Smooth muscle cell (in vitro differentiated cells): ENCODE measurements around the gene KCNJ11. TPM values are rescaled to one million over a fixed set of nuclear protein-coding genes. Genes with fewer than 3 reads are reported as not detected.

ENCODE experiments used
- DNase-seq: peaks from one replicate; lab custom pipeline; 2025; ENCODE audit not compliant: unreplicated experiment; lab: John Stamatoyannopoulos, UW
- H2AFZ ChIP-seq: fragments of 200-600 bp; sonication (generic); 2 replicates; pipeline ENCODE4 v1.6.0; 2016; ENCODE audit warnings: antibody characterized with exemption, low read depth, mild to moderate bottlenecking
- H3F3A ChIP-seq: fragments of 200-600 bp; sonication (generic); 2 replicates; pipeline ENCODE4 v1.6.0; 2017; ENCODE audit warnings: antibody characterized with exemption, low read depth
- H3K27ac ChIP-seq: fragments of 200-600 bp; sonication (generic); 2 replicates; pipeline ENCODE4 v1.5.1; 2016; ENCODE audit warnings: low read depth, mild to moderate bottlenecking
- H3K27me3 ChIP-seq: fragments of 200-600 bp; sonication (generic); 2 replicates; pipeline ENCODE4 v1.6.1; 2016; ENCODE audit warnings: low read depth, mild to moderate bottlenecking
- H3K36me3 ChIP-seq: fragments of 200-600 bp; sonication (generic); 2 replicates; pipeline ENCODE4 v1.5.1; 2016; ENCODE audit warnings: low read depth
- H3K4me1 ChIP-seq: fragments of 200-600 bp; sonication (generic); 2 replicates; pipeline ENCODE4 v1.5.1; 2016; ENCODE audit warnings: low read depth
- H3K4me2 ChIP-seq: fragments of 200-600 bp; sonication (generic); 2 replicates; pipeline ENCODE4 v1.6.0; 2016; ENCODE audit warnings: mild to moderate bottlenecking
- H3K4me3 ChIP-seq: fragments of 200-600 bp; sonication (generic); 2 replicates; pipeline ENCODE4 v1.5.1; 2016; ENCODE audit warnings: mild to moderate bottlenecking
- H3K79me2 ChIP-seq: fragments of 200-600 bp; sonication (generic); 2 replicates; pipeline ENCODE4 v1.6.0; 2016; ENCODE audit warnings: low read depth, mild to moderate bottlenecking
- H3K9ac ChIP-seq: fragments of 200-600 bp; sonication (generic); 2 replicates; pipeline ENCODE4 v1.6.0; 2016; ENCODE audit warnings: low read depth
- H3K9me3 ChIP-seq: fragments of 200-600 bp; sonication (generic); replicated peaks from 2 replicates; pipeline ENCODE4 v1.5.1; 2016; ENCODE audit warnings: low read depth
- H4K20me1 ChIP-seq: fragments of 200-600 bp; sonication (generic); 2 replicates; pipeline ENCODE4 v1.6.0; 2016; ENCODE audit warnings: low read depth
- CTCF ChIP-seq: fragments of 200-600 bp; sonication (generic); IDR thresholded peaks from 2 replicates; pipeline ENCODE4 v1.5.1; 2017; ENCODE audit warnings: borderline replicate concordance, mild to moderate bottlenecking, antibody characterized with exemption; ENCODE audit not compliant: insufficient read depth, poor library complexity, severe bottlenecking
- WGBS: methylation state at CpG from one replicate; pipeline ENCODE4 v1.1.7; 2016; ENCODE audit warnings: low lambda C conversion rate; 5-methylcytosine and 5-hydroxymethylcytosine counted together
- polyA plus RNA-seq: library from polyadenylated mRNA; unstranded; fragments of >200 nt; fragmentation: Nextera tagmentation; extraction: Ambion mirVana; gene quantifications from 2 replicates; pipeline ENCODE4 v1.2.1, GENCODE V29; 2016
- total RNA-seq: library from RNA; depleted of rRNA; stranded (reverse); fragments of >200 nt; gene quantifications from 2 replicates; pipeline ENCODE4 v1.2.3, GENCODE V29; 2014

The KCNJ11 gene
- total and polyA plus RNA-seq, 2 experiments from 2014 or later, result not detected

DNA sequence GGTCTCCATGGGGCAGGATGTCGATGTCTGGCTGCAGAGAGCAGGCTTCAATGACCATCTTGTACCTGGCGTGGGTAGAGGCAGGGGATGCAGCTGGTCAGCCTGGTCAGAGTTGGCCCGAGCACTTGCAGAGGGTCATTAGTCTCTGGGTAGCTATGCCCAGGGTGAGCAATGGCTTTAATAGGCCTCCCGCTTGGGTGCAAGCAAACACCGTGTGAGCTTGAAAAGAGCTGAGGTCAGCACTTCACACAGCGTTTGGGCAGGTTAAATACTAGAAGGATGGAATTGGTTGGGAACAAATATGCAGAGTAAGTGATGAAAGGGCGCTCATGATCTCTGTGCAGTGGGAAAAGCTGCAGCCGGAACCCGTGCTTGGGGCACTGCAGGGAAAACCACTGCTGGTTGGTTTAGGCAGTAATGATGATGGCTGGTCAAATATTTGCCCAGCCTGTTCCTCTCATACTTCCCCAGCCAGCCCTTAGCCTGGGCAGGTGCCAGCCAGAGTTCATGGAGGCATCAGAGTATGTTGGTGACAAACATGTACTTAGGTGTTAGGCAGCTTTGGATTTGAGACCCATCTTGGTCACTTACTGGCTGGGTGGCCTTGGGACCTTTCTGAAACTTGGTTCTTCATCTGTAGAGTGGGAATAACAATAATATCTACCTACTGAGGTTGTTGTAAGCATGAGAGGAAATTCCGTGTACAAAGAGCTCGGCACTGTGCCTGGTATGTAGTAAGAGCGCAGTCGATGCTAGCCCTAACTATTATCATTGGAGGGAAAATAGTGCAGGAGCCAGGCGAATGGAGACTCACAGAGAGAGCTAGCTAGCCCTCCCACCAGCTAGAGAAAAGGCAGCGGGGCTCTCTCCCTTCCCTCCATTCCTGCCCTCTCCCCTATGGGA is 25.2 kb upstream of the KCNJ11 start:
- TF ChIP-seq CTCF, result no peak
- no peaks in the 10 kb centered on the region for H3F3A ChIP-seq
- no peaks in the 10 kb centered on the region for H3K79me2 ChIP-seq
- H3K4me1 ChIP-seq, result peaks cover 6% of the 10 kb centered on the region
- no peak overlapping the region for H3K4me3 ChIP-seq
- H3K4me2 ChIP-seq, result no peak overlapping the region
- DNase-seq, result no peak
- H2AFZ ChIP-seq, result no peak overlapping the region
- H3K27ac ChIP-seq, result no peak overlapping the region
- 89% methylated on average over 15 of the region's 15 CpGs for WGBS
- H3K9ac ChIP-seq, result no peak overlapping the region
- H4K20me1 ChIP-seq, result no peaks in the 10 kb centered on the region
- H3K9me3 ChIP-seq, result no peaks in the 10 kb centered on the region
- peaks cover 64% of the 10 kb centered on the region for H3K27me3 ChIP-seq
- H3K36me3 ChIP-seq, result no peaks in the 10 kb centered on the region

DNA sequence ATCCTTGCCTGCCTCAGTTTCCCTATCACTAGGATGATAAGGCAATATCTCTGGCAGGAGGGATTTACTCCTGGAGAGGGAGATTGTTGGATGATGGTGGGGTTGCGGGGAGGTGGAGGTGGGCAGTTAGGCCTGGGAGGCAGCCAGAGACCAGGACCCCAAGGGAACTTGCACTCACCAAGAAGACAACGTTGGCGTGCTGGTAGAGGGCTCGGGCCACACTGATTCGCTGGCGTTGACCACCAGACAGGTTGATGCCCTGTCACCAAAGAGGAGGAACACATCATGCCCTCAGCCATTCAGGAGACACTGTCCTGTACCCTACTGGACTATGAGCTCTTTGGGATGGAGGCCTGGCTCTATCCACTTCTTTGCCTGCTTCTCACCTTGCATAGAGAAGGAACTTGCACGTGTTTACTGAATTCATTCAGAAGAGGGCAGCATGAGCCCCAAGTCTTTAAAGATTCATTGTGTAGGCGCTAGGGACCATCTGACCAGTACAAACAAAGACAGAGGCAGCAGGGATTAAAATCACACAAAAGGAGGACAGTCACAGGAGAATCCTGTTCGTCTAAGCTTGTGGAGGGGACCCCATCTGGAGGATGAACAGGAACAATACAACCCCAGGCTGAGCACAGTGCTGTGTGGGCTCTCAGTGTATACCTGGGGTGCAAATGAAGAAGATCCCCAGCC is 24.2 kb upstream of the KCNJ11 start:
- H3K9me3 ChIP-seq, result no peaks in the 10 kb centered on the region

GRCh38 chr11:17411418-17411817 is 23.0 kb upstream of the KCNJ11 start:
- no peak overlapping the region for H3K4me3 ChIP-seq
- no peak overlapping the region for H3K9ac ChIP-seq
- TF ChIP-seq CTCF, result no peak
- DNase-seq, result no peak
- peaks cover 6% of the 10 kb centered on the region for H3K4me1 ChIP-seq
- H3K79me2 ChIP-seq, result no peaks in the 10 kb centered on the region
- H4K20me1 ChIP-seq, result no peaks in the 10 kb centered on the region
- H2AFZ ChIP-seq, result no peak overlapping the region
- WGBS, result 91% methylated on average over 6 of the region's 6 CpGs
- no peaks in the 10 kb centered on the region for H3K9me3 ChIP-seq
- H3K27me3 ChIP-seq, result peaks cover 44% of the 10 kb centered on the region
- no peak overlapping the region for H3K27ac ChIP-seq
- no peaks in the 10 kb centered on the region for H3K36me3 ChIP-seq
- no peak overlapping the region for H3K4me2 ChIP-seq
- H3F3A ChIP-seq, result no peaks in the 10 kb centered on the region

More for the DNA sequence above, 24.2 kb upstream of the KCNJ11 start:
- H3K4me2 ChIP-seq, result no peak overlapping the region
- no peak for TF ChIP-seq CTCF
- no peaks in the 10 kb centered on the region for H3K36me3 ChIP-seq
- H3K9ac ChIP-seq, result no peak overlapping the region
- no peak overlapping the region for H2AFZ ChIP-seq
- 75% methylated on average over 9 of the region's 9 CpGs for WGBS
- no peaks in the 10 kb centered on the region for H3F3A ChIP-seq
- H3K27me3 ChIP-seq, result peaks cover 56% of the 10 kb centered on the region
- H3K4me3 ChIP-seq, result no peak overlapping the region
- H4K20me1 ChIP-seq, result no peaks in the 10 kb centered on the region
- DNase-seq, result no peak
- no peaks in the 10 kb centered on the region for H3K79me2 ChIP-seq
- peaks cover 6% of the 10 kb centered on the region for H3K4me1 ChIP-seq
- no peak overlapping the region for H3K27ac ChIP-seq
